ENCODE results near the gene CREB3L2.

Gene CREB3L2

DNA sequence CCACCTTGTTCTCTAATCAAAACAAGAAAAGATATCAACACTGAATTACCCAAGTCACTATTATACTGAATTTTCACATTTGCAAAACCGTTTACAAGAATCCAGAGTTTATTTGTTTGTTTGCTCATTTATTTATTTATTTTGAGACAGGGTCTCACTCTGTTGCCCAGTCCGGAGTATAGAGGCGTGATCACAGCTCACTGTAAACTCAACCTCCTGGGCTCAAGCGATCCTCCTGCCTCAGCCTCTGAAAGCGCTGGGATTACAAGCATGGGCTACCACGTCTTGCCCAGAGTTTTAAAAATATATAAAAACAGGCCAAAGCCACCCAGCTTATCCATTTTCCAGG lies 8.5 kb downstream of the CREB3L2 start:
- Histone ChIP-seq H3K9ac (ENCODE audit: low read length) (no peak overlapping the region), H3K27me3 (ENCODE audit: control insufficient read depth, insufficient read depth, low read length) (no peaks in the 10 kb centered on the region), H3K36me3 (ENCODE audit: control insufficient read depth, insufficient read depth, low read length) (no peaks in the 10 kb centered on the region), H3K4me3 (ENCODE audit: low read length) (no peak overlapping the region), H3K27ac (ENCODE audit: low read depth, low read length) (peak overlapping the region; percentile 87), H3K4me1 (ENCODE audit: control insufficient read depth, insufficient read depth, low read length) (peaks cover 56% of the 10 kb centered on the region)

DNA sequence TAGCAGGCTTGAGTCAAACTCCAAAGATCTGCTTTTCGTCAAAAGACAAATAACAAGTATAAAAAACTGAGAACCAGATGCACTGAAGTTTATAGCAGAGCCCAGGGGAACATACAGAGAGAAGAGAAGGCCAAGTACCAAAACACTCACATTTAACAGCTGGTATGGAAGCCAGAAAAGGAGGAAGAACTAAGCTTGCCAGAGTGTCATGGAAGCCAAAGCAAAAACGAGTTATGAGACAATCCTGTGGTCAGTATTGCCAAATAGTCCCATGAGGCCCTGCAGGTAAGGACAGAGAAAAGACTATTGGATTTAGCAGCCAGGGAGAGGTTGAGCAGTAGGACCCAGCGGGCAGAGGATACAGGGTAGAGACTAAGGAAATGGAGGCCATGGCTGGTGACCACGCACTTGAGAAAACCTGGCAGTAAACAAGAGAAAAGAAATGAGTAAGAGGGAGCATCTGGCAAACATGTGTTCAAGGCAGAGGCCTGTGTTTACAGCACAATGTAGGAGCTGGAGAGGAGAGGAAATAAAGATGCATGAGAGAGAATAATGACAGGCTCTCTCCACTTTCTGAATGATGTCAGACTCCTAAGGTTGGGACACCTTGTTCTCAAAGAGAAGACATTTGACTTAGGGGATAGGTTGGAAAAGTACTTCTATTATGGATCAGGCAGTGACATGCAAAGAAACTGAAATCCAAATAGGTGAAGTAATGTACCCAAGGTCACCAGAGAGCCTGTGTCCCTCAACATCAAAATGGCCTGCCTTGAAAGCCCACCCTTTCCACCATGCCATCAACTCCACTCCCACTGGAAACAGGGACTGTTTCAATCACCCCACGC lies 9.1 kb downstream of the CREB3L2 start:
- no peak overlapping the region for H3K9ac ChIP-seq (ENCODE audit: low read length)
- peaks cover 56% of the 10 kb centered on the region for H3K4me1 ChIP-seq (ENCODE audit: control insufficient read depth, insufficient read depth, low read length)
- no peak overlapping the region for H3K4me3 ChIP-seq (ENCODE audit: low read length)
- H3K27me3 ChIP-seq (ENCODE audit: control insufficient read depth, insufficient read depth, low read length): no peaks in the 10 kb centered on the region
- peak overlapping the region; percentile 87 for H3K27ac ChIP-seq (ENCODE audit: low read depth, low read length)
- no peaks in the 10 kb centered on the region for H3K36me3 ChIP-seq (ENCODE audit: control insufficient read depth, insufficient read depth, low read length)

DNA sequence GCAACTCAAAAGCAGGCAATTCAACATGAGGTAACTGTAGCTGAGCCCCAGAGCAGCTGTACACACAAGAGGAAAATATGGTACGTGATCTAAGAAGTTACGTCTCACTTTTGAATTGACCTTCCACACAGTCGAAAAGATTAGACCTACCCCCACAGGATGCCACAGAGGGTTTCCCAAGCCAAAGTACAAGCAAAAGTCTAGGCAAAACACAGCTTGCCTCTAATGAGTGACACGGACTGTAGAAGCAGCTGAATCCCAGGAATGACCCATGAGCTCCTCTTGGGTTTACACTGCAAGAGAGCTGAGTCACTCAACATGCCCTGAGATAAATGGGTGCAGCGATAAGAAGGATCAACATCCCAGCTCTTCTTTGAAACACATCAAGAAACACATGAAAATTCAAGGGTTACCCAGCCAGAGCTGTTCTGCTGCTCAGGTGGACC lies 9.8 kb downstream of the CREB3L2 start:
- Histone ChIP-seq H3K27ac (ENCODE audit: low read depth, low read length) (peak overlapping the region; percentile 87), H3K9ac (ENCODE audit: low read length) (no peak overlapping the region), H3K27me3 (ENCODE audit: control insufficient read depth, insufficient read depth, low read length) (no peaks in the 10 kb centered on the region), H3K36me3 (ENCODE audit: control insufficient read depth, insufficient read depth, low read length) (no peaks in the 10 kb centered on the region), H3K4me3 (ENCODE audit: low read length) (no peak overlapping the region), H3K4me1 (ENCODE audit: control insufficient read depth, insufficient read depth, low read length) (peaks cover 59% of the 10 kb centered on the region)

DNA sequence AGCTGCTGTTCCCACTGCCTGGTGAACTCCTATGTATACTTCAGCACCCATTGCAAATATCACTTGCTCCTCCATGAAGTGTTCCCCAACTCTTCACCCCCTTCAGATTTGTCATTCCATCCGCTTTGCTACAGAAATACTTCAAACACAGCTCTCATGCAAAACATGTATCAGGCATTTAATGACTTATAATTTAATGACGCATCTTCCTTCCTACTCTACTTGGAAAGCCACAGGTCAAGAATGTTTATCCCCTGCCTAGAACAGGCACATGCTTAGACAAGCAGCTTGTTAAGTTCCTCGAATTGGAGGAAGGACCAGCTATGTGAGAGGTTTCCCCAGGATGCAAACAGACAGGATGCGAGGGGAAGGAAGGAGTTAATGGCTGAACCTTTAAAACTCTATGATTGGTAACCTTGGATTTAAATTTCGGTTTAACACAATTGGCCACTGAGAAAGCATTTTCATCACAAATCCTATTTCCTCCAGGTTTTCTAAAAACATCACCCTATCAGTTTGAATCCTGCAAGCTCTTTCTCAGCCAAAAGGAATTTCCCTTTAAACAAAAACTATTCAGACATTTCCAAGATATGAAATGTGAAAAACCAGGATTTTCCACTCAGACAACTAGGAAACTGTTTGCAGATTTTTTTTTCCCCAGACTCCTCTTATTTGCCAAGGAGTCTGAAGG lies 11.5 kb downstream of the CREB3L2 start:
- Histone ChIP-seq H3K27ac (ENCODE audit: low read depth, low read length) (peak overlapping the region; percentile 87), H3K4me1 (ENCODE audit: control insufficient read depth, insufficient read depth, low read length) (peaks cover 62% of the 10 kb centered on the region), H3K9ac (ENCODE audit: low read length) (no peak overlapping the region), H3K4me3 (ENCODE audit: low read length) (peak overlapping the region; percentile 4), H3K36me3 (ENCODE audit: control insufficient read depth, insufficient read depth, low read length) (no peaks in the 10 kb centered on the region), H3K27me3 (ENCODE audit: control insufficient read depth, insufficient read depth, low read length) (no peaks in the 10 kb centered on the region)

DNA sequence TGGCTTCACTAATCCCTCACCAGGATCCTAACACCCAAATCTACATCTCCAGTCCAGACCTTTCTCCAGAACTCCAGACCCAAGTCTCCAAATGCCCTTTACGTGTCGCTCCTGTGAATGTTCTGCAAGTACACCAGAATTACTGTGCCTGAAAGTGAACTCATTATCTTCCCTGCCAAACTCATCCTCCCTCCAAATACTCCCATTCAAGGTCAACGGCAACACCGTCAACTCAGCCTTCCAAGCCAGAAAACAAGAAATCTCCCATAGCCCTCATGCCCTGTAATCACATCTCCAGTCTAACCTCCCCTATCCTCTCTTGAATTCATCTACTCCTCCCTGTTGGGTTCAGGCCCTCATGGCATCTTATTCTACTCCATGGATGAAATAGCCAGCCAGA lies 12.3 kb downstream of the CREB3L2 start:
- Histone ChIP-seq H3K27ac (ENCODE audit: low read depth, low read length) (peak overlapping the region; percentile 87), H3K4me1 (ENCODE audit: control insufficient read depth, insufficient read depth, low read length) (peaks cover 62% of the 10 kb centered on the region), H3K27me3 (ENCODE audit: control insufficient read depth, insufficient read depth, low read length) (no peaks in the 10 kb centered on the region), H3K4me3 (ENCODE audit: low read length) (peak overlapping the region; percentile 4), H3K9ac (ENCODE audit: low read length) (no peak overlapping the region), H3K36me3 (ENCODE audit: control insufficient read depth, insufficient read depth, low read length) (no peaks in the 10 kb centered on the region)

DNA sequence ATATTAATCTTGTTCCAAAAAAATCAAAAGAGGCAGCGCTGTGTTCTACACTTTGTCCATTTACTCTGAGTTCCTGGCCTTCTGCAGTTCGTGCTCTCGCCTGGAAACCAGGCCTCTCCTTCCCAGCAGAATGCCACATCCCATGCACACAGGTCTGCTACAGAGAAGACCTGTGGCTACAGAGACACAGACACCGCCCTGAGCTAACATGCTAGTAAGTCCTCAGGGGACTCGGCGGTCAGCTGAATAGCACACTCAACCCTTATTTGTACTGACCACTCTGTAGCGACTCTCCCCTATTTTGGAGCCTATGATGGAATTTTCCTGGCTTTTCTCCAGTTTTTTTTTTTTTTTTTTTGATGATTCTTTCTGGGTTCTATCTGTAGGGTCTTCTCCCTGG lies 12.8 kb downstream of the CREB3L2 start:
- H3K27me3 ChIP-seq (ENCODE audit: control insufficient read depth, insufficient read depth, low read length): no peaks in the 10 kb centered on the region
- H3K36me3 ChIP-seq (ENCODE audit: control insufficient read depth, insufficient read depth, low read length): no peaks in the 10 kb centered on the region
- H3K4me1 ChIP-seq (ENCODE audit: control insufficient read depth, insufficient read depth, low read length): peaks cover 61% of the 10 kb centered on the region
- H3K27ac ChIP-seq (ENCODE audit: low read depth, low read length): peak overlapping the region; percentile 53
- H3K4me3 ChIP-seq (ENCODE audit: low read length): peak overlapping the region; percentile 4
- H3K9ac ChIP-seq (ENCODE audit: low read length): no peak overlapping the region

DNA sequence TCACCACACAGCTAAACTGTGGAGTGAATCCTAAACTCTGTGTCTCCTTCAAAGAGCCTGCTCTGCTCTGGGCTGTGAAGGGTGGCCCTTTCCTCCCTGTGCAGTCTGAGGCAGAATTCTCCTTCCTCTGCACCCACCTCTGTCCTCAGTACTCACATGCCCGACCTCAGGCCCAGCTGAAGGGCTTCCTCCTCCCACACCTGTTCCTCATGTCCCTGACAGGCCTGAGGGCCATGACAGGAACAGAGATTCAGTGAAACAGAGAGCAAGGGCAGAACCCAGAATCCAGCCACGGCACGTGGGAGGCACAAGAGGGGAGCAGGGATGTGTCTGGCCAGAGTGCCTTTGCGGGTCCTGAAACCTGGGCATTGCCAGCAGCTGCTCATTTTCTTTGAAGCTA lies 13.9 kb downstream of the CREB3L2 start:
- peak overlapping the region; percentile 53 for H3K27ac ChIP-seq (ENCODE audit: low read depth, low read length)
- H3K27me3 ChIP-seq (ENCODE audit: control insufficient read depth, insufficient read depth, low read length): no peaks in the 10 kb centered on the region
- no peaks in the 10 kb centered on the region for H3K36me3 ChIP-seq (ENCODE audit: control insufficient read depth, insufficient read depth, low read length)
- no peak overlapping the region for H3K4me3 ChIP-seq (ENCODE audit: low read length)
- peaks cover 61% of the 10 kb centered on the region for H3K4me1 ChIP-seq (ENCODE audit: control insufficient read depth, insufficient read depth, low read length)
- no peak overlapping the region for H3K9ac ChIP-seq (ENCODE audit: low read length)

DNA sequence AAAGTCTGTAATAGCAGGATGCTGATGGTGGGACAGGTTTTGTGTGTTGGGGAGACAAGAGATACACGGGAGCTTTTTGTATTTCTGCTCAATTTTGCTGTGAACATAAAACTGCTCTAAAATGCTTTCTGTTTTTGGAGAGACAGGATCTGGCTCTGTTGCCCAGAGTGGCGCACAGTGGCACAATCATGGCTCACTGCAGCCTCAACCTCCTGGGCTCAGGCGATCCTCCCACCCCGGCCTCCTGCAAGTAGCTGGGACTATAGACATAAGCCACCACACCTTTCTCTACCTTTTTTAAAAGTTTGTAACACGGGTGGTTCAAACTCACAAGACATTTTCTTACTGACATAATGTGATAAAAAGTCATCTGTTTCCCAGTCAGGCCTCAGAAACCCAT lies 14.3 kb downstream of the CREB3L2 start:
- Histone ChIP-seq H3K4me1 (ENCODE audit: control insufficient read depth, insufficient read depth, low read length) (peaks cover 60% of the 10 kb centered on the region), H3K36me3 (ENCODE audit: control insufficient read depth, insufficient read depth, low read length) (no peaks in the 10 kb centered on the region), H3K9ac (ENCODE audit: low read length) (no peak overlapping the region), H3K4me3 (ENCODE audit: low read length) (no peak overlapping the region), H3K27ac (ENCODE audit: low read depth, low read length) (peak overlapping the region; percentile 53), H3K27me3 (ENCODE audit: control insufficient read depth, insufficient read depth, low read length) (no peaks in the 10 kb centered on the region)

DNA sequence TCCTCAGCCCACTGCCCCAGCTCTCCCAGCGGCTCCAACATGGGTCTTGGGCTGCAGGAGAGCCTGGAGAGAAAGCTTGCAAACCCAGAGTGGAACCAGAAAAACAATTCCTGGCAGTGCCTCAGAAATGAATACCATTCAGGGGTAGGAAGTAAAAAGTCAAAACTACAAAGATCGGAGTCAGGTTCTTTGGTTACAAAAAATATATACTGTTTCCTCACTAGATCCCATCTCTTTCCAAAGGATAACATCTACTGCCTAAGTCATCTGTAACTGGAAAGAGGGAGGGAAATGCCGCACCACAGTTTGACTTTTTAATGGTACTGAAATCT lies 14.9 kb downstream of the CREB3L2 start:
- H3K27me3 ChIP-seq (ENCODE audit: control insufficient read depth, insufficient read depth, low read length): no peaks in the 10 kb centered on the region
- no peaks in the 10 kb centered on the region for H3K36me3 ChIP-seq (ENCODE audit: control insufficient read depth, insufficient read depth, low read length)
- H3K27ac ChIP-seq (ENCODE audit: low read depth, low read length): peak overlapping the region; percentile 48
- H3K9ac ChIP-seq (ENCODE audit: low read length): no peak overlapping the region
- peaks cover 58% of the 10 kb centered on the region for H3K4me1 ChIP-seq (ENCODE audit: control insufficient read depth, insufficient read depth, low read length)
- H3K4me3 ChIP-seq (ENCODE audit: low read length): no peak overlapping the region

DNA sequence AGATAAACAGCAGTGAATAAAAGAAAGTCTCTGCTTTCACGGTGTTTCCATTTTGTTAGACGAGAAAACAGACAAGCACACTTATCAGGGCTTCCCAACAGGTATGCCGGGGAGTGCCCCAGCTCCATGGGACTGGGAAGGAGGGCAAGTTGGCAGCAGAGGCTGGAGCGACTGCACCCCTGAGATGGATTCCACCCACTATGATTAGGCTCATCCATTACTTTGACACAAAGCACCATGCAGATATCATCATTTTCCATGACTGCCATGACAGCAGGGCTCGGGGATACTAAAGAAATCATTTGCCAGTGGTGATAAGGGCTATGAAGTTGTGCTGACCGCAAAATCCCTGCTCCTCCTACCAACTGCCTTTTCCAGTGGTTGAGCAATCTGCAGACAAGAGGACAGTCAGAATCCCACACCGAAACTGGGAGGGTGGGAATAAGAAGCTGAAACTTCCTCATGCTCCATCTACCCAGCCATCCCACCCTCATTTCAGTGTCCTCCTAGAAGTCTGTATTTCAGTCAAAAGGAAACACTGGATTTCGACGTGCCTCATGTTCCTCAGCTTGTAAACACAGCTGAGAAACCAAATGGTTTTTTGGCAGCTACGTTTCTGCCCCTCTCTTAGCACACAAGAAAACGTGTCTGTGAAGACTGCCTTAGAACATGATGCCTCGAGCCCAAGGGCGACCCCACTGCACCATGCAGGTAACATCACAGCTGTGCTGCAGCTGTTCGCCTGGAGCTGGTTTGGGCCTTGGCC lies 15.5 kb downstream of the CREB3L2 start:
- H3K27me3 ChIP-seq (ENCODE audit: control insufficient read depth, insufficient read depth, low read length): no peaks in the 10 kb centered on the region
- H3K36me3 ChIP-seq (ENCODE audit: control insufficient read depth, insufficient read depth, low read length): no peaks in the 10 kb centered on the region
- no peak overlapping the region for H3K9ac ChIP-seq (ENCODE audit: low read length)
- H3K4me1 ChIP-seq (ENCODE audit: control insufficient read depth, insufficient read depth, low read length): peaks cover 62% of the 10 kb centered on the region
- peak overlapping the region; percentile 48 for H3K27ac ChIP-seq (ENCODE audit: low read depth, low read length)
- no peak overlapping the region for H3K4me3 ChIP-seq (ENCODE audit: low read length)

DNA sequence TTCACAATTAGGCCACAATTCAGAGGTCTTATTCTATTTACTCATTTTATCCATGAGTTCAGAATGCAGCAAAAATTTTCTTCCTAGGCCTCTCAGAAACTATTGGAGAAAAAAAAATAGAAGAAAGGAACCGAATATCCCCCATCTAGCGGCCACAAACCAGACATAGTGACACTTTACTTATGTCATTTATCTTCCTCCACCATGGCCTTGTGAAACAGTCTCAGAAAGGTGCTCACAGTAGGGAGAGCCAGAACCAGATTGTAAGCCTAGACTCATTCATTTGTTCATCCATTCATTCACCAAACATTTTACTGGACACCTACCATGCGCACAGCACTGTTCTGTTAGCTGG lies 16.0 kb downstream of the CREB3L2 start:
- H3K4me1 ChIP-seq (ENCODE audit: control insufficient read depth, insufficient read depth, low read length): peaks cover 67% of the 10 kb centered on the region

DNA sequence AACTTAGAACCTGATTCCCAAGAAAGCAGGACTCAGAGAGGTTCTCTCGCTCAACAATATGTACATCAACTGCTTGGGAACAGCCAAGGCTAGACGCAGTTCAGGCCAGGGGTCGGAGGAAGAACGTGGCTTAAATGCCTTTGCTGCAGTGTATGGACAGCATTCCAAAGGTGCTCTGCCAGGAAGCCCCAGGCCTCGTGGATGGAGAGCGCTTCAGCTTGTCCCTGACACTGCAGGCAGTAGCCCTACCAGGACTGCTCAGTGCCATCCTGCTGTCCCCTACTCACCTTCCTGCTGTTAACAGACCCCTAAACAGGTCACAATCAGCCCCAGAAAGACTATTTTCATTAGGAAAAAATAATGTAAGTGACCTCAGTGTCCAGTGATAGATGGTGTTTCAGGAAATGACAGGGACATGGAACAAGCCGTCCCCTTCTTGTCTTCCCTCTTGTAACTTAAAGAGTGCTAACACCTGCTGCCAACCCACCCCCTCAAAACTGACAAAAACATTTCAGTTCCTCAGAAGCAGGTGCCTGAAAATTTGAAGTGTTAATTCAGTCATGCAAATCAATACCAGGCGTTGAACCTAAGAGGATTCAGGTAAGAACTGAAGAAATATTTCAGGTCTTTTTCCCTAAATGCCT lies 16.5 kb downstream of the CREB3L2 start:
- Histone ChIP-seq H3K9ac (ENCODE audit: low read length) (no peak overlapping the region), H3K27me3 (ENCODE audit: control insufficient read depth, insufficient read depth, low read length) (no peaks in the 10 kb centered on the region), H3K36me3 (ENCODE audit: control insufficient read depth, insufficient read depth, low read length) (no peaks in the 10 kb centered on the region), H3K4me1 (ENCODE audit: control insufficient read depth, insufficient read depth, low read length) (peaks cover 64% of the 10 kb centered on the region), H3K27ac (ENCODE audit: low read depth, low read length) (no peak overlapping the region), H3K4me3 (ENCODE audit: low read length) (no peak overlapping the region)

More for the DNA sequence above, 16.0 kb downstream of the CREB3L2 start:
- Histone ChIP-seq H3K36me3 (ENCODE audit: control insufficient read depth, insufficient read depth, low read length) (no peaks in the 10 kb centered on the region), H3K27me3 (ENCODE audit: control insufficient read depth, insufficient read depth, low read length) (no peaks in the 10 kb centered on the region), H3K27ac (ENCODE audit: low read depth, low read length) (peak overlapping the region; percentile 0), H3K9ac (ENCODE audit: low read length) (no peak overlapping the region), H3K4me3 (ENCODE audit: low read length) (no peak overlapping the region)

Measured in rectal smooth muscle tissue (tissue), 1 donor.